IPS DF 6.9 (cell line): ENCODE data around the gene GDF11.
A peak's percentile ranks its signal among the peaks of the same experiment; 100 is the strongest.

Experiments
- DNase-seq: peaks from one replicate; pipeline ENCODE4 v3.0.0-alpha.2; 2013; ENCODE audit warnings: low read depth, low spot score
- H3K27ac ChIP-seq: one replicate; pipeline ENCODE4 v1.5.1; 2013; ENCODE audit warnings: low read length, control low read depth
- H3K27me3 ChIP-seq: 2 replicates; pipeline ENCODE4 v1.6.1; 2013; ENCODE audit warnings: mild to moderate bottlenecking, low read length; ENCODE audit not compliant: control insufficient read depth, insufficient read depth
- H3K36me3 ChIP-seq: 2 replicates; pipeline ENCODE4 v1.6.1; 2013; ENCODE audit warnings: low read length; ENCODE audit not compliant: control insufficient read depth, insufficient read depth
- H3K4me1 ChIP-seq: 2 replicates; pipeline ENCODE4 v1.6.1; 2013; ENCODE audit warnings: low read length; ENCODE audit not compliant: control insufficient read depth, insufficient read depth
- H3K4me3 ChIP-seq: 2 replicates; pipeline ENCODE4 v1.5.1; 2013; ENCODE audit warnings: mild to moderate bottlenecking, low read length
- H3K9me3 ChIP-seq: 2 replicates; pipeline ENCODE4 v1.6.1; 2013; ENCODE audit warnings: low read length, inconsistent platforms; ENCODE audit not compliant: control insufficient read depth, insufficient read depth
- WGBS: extraction: QIAGEN DNeasy Blood & Tissue Kit; methylation state at CpG from one replicate; pipeline ENCODE4 v1.1.7; 2013; ENCODE audit warnings: mixed read lengths, missing lambda C conversion rate; ENCODE audit not compliant: insufficient read length, insufficient coverage; 5-methylcytosine and 5-hydroxymethylcytosine counted together

GDF11 gene

DNA sequence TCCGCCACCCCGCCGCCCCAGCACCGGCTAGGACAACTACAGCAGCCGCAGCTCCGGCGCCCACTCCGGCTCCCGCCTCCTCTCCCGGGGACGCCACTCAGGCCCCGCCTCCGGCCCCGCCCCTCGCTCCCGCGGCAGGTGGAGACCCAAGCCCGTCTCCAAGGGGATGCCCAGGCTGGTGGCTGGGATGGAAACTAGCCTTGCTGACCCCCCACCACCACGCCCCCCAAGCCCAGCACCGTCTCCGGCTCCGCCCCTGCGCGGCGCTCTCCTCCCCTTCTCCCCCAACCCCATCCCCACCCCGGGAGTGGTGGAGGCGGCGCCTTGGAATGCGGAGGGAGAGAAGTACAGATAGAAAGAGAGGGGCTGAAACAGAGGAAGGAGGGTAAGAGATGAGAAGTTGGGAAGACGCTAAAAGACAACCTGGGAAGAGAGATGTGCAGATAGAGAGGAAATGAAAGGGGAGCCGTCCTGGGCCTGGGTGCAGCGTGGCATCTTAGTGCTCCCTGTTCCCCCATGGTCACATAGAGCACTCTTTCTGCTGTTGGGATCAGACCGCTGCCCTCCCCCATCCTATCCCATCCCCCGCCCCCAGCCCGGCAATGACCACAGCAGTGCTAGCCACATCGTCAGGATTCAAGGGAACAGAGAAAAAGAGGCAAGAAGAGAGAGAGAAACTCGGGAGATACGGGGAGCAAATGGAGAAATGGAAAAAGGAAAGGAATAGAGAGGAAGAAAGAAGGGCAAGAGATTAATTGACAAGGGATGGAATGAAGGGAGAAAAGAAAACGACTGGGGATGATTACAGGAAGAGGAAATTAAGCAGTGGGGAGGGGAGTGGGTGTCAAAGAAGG, 34.9 kb upstream of the GDF11 start, which contains the start of gene ITGA7:
ITGA7 (minus strand) TSS at position 64 of the 854 bp plus-strand sequence. CDS start 222 bp downstream, outside the sequence.
- H3K27ac ChIP-seq: no peak within 1 kb of the TSS
- H3K4me3 ChIP-seq: peak within 1 kb of the TSS; percentile 46; the same call in 1 of the 2 replicates
- H3K36me3 ChIP-seq: no peaks in the 10 kb centered on the region
- peak; percentile 94 for DNase-seq
- WGBS: no CpG with 5 or more reads among the region's 39 CpGs
- H3K27me3 ChIP-seq: no peaks in the 10 kb centered on the region
- H3K9me3 ChIP-seq: no peaks in the 10 kb centered on the region
- H3K4me1 ChIP-seq: no peaks in the 10 kb centered on the region; the same call in 1 of the 2 replicates

DNA sequence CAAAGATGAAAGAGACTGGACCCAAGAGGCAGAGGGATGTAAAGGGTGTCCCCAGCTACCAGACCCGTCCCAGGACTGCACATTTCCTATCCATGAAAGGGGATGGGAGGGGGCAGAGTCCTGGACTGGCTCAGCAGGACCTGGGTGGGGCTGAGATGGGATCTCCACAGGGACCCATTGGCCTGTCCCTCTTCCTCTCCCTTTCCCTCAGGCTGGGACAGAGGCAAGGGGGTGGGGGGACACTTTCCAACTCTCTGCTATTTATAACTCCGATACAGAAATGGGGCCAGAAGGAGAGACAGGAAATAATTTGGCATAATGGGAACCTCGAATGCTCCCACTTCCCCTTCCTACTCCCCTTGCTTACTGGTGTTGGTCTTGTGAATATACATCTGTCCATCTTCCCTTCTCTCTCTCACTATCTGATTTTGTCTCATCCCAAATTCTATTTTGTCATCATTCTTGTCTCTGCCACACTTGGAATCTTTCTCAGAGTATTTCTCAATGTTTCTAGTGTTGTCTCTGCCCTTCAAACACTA, 34.2 kb upstream of the GDF11 start:
- no CpG with 5 or more reads among the region's 3 CpGs for WGBS
- peak overlapping the region; percentile 46; the same call in 1 of the 2 replicates for H3K4me3 ChIP-seq
- H3K9me3 ChIP-seq: no peaks in the 10 kb centered on the region
- no peaks in the 10 kb centered on the region; the same call in 1 of the 2 replicates for H3K4me1 ChIP-seq
- no peaks in the 10 kb centered on the region for H3K27me3 ChIP-seq
- DNase-seq: no peak
- no peaks in the 10 kb centered on the region for H3K36me3 ChIP-seq
- H3K27ac ChIP-seq: no peak overlapping the region

DNA sequence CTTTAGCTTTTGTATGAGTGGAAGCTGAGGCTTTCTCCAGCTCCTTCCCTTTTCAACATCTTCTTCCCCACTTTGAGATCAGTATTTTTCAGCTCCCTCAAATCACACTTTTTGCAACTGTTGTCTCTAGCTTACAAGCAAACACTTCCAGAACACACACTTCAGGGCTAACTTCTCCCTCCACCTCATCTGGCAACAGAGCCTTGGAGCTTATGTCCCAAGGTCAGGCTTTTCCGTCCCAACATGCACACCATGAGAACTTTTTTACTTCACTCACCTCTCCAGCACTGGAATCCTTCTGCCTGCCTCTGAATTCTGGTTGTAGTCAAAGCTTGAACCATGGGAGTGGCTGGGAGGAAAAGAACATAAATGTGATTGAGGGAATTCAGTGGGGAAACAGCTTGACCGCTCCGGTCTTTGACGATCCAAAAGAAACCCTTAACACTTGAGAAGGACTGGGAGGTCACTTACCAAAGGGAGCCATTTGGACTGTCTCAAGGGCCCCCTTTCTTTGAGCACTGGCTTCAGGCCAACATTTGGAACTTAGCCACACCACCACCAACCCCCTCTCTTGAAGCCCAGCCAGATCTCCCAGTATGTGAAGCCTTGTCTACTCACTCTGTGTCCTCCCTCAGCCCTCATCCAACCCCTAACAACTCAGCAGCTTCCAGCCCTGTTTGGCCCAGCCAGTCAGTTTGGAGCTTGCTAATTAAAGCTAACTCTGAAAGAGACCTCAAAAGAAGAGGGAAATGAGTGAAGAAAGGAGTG, 31.0 kb upstream of the GDF11 start:
- no peaks in the 10 kb centered on the region for H3K27me3 ChIP-seq
- H3K4me3 ChIP-seq: no peak overlapping the region
- no peak overlapping the region for H3K27ac ChIP-seq
- no CpG with 5 or more reads among the region's 4 CpGs for WGBS
- no peak for DNase-seq
- H3K4me1 ChIP-seq: no peaks in the 10 kb centered on the region; the same call in 1 of the 2 replicates
- H3K36me3 ChIP-seq: no peaks in the 10 kb centered on the region
- H3K9me3 ChIP-seq: no peaks in the 10 kb centered on the region

DNA sequence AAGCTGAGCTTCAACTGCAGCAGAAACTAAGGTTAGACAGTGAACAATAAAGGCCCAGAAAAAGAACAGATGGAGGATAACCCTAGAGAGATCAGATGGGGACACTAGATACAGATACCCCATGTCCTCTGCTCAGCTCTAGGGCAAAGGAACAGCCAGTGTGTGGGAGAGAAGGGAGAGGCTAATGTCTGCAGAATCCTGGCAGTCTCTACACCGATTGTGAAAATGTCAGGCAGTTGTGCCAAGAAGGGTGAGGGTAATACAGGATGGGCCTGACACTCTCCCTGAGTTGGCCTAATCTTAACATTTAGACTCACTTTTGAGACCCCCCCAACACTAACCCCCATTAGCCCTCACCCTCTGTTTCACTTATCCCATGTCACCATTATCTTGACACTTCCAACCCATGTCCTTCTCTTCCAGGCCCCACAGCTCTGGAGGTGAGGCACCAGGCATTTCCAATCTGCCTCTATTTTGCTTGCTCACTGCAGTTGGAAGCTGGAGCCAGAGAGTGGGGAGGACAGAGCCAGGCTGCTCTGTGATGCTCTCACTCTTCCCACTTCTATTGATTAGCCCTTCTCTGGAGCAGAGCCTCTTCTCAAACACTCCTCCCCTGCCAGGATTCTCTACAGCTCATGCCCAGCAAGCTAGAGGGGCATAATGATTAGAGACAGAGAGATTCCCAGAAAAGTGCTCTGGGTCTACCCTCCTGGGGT, 30.1 kb upstream of the GDF11 start:
- peaks cover 5% of the 10 kb centered on the region for H3K4me1 ChIP-seq
- no peak overlapping the region for H3K27ac ChIP-seq
- H3K27me3 ChIP-seq: no peaks in the 10 kb centered on the region
- H3K36me3 ChIP-seq: no peaks in the 10 kb centered on the region
- no peak overlapping the region for H3K4me3 ChIP-seq
- no peak for DNase-seq
- no peaks in the 10 kb centered on the region for H3K9me3 ChIP-seq
- no CpG with 5 or more reads among the region's 1 CpG for WGBS

DNA sequence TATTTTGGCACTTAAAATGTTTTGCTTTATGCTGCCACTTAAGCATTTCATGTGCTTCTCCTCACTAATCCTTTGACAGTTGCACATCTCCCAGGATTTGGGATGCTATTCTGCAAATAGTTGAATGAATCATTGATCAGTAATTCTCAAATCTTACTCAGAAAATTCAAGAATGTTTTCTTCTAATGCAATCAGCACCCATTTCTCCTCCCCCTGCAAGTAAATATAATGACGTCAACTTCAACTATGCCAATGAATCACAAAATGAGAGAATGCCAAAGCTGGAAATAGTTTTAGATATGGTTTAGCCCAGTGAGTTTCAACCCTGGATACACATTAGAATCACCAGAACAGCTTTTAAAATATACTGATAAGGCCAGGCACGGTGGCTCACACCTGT, 29.2 kb upstream of the GDF11 start:
- no peak overlapping the region for H3K4me3 ChIP-seq
- H3K4me1 ChIP-seq: peaks cover 8% of the 10 kb centered on the region
- H3K9me3 ChIP-seq: no peaks in the 10 kb centered on the region
- no peaks in the 10 kb centered on the region for H3K36me3 ChIP-seq
- no peak overlapping the region for H3K27ac ChIP-seq
- H3K27me3 ChIP-seq: no peaks in the 10 kb centered on the region
- no peak for DNase-seq
- WGBS: no CpG with 5 or more reads among the region's 2 CpGs

DNA sequence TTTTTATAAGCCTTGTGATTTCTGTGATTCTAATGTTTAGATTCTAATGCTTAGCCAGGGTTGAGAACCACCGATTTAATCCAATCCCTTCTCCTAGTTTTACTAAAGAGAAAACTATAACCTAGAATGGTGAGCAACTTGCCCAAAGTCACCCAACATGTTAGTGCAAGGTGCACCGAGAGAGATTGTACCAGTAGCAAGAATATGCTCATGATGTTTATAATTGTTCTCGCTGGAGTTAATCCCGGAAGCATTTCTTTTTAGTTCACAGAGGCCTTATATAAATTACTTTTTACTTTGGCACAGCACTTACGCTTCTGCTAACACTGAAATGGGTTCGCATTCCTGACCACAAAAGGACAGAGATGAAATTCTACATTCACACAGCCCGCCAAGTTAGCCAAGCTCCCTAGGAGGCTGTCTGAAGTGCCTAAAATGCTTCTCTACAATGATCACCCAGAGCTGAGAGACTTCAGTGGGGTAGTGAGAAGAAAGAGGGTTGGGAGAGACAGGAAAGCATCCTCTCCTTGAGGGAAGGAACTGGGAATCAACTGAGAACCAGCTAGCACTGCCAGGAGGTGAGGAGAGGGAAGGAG, 27.7 kb upstream of the GDF11 start:
- Histone ChIP-seq H3K9me3 (no peaks in the 10 kb centered on the region), H3K4me3 (peak overlapping the region; percentile 72; the same call in 1 of the 2 replicates), H3K27ac (no peak overlapping the region), H3K4me1 (peaks cover 11% of the 10 kb centered on the region), H3K36me3 (no peaks in the 10 kb centered on the region; the same call in 1 of the 2 replicates), H3K27me3 (no peaks in the 10 kb centered on the region)
- DNase-seq: no peak
- WGBS: no CpG with 5 or more reads among the region's 7 CpGs

DNA sequence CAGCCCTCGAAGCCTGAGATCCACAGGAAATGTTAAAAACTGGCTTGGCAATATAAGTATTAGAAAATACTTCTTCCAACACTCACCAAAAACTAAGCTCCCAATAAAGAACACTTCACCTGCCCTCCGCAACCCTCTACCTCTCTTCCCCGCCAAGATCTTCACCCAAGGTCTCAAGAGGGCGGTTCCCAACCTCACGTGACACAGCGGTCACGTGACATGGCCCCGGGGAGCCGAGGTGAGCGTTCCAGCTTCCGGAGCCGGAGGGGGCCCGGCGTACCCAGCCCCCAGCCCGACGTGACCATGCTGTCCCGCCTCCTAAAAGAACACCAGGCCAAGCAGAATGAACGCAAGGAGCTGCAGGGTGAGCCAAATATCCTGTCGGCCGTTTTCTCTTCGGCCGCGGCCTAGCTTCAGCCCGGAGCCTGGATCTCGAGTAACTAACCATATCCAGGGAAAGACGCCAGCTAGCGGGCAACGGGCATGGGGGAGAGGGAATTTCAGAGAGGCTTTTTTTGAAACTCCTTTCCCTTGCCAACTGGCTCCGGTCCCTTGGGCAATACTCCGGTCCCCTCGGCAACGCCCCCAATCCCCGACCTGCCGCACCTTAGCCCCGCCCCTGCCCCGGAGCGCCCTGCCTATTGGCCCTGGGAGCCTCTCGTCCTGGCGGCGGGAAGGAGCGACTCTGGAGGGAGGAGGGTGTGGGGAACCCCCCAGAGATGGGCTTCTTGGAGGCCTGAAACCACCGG, 26.9 kb upstream of the GDF11 start, which contains the start of gene BLOC1S1:
BLOC1S1 (plus strand) TSS at position 214 of the 749 bp plus-strand sequence; CDS start at position 220, 6 bp downstream.
- H3K27ac ChIP-seq: no peak within 1 kb of the TSS
- H3K27me3 ChIP-seq: no peaks in the 10 kb centered on the region
- H3K4me1 ChIP-seq: peaks cover 11% of the 10 kb centered on the region
- H3K36me3 ChIP-seq: no peaks in the 10 kb centered on the region; the same call in 1 of the 2 replicates
- H3K9me3 ChIP-seq: no peaks in the 10 kb centered on the region
- no peak for DNase-seq
- no CpG with 5 or more reads among the region's 42 CpGs for WGBS
- H3K4me3 ChIP-seq: peak within 1 kb of the TSS; percentile 72; the same call in 1 of the 2 replicates

DNA sequence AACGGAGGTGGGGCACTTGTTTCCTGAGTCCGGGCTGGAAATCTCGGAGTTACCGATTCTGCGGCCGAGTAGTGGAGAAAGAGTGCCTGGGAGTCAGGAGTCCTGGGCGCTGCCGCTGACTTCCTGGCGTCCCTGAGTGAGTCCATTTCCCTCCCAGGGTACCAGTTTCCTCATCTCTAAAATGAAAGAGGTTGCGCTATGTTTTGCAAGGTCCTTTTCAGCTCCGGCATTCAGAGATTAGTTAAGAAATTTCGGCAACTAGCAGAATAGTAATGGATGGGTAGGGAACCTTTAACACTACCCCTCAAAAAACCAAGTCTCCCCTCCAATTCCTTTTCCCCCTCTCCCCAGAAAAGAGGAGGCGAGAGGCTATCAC, 26.4 kb upstream of the GDF11 start:
- peaks cover 11% of the 10 kb centered on the region for H3K4me1 ChIP-seq
- no peak for DNase-seq
- no CpG with 5 or more reads among the region's 13 CpGs for WGBS

More for the DNA sequence above, 26.4 kb upstream of the GDF11 start:
- H3K9me3 ChIP-seq: no peaks in the 10 kb centered on the region
- H3K36me3 ChIP-seq: no peaks in the 10 kb centered on the region; the same call in 1 of the 2 replicates
- peak overlapping the region; percentile 72; the same call in 1 of the 2 replicates for H3K4me3 ChIP-seq
- H3K27me3 ChIP-seq: no peaks in the 10 kb centered on the region
- H3K27ac ChIP-seq: no peak overlapping the region
